Measurements from ENCODE around the gene RPL36.
"Not testable (repeated sequence)": the region's sequence is repeated elsewhere in the genome, so short reads cannot be mapped to it uniquely, and the experiment has no call there.

DNA sequence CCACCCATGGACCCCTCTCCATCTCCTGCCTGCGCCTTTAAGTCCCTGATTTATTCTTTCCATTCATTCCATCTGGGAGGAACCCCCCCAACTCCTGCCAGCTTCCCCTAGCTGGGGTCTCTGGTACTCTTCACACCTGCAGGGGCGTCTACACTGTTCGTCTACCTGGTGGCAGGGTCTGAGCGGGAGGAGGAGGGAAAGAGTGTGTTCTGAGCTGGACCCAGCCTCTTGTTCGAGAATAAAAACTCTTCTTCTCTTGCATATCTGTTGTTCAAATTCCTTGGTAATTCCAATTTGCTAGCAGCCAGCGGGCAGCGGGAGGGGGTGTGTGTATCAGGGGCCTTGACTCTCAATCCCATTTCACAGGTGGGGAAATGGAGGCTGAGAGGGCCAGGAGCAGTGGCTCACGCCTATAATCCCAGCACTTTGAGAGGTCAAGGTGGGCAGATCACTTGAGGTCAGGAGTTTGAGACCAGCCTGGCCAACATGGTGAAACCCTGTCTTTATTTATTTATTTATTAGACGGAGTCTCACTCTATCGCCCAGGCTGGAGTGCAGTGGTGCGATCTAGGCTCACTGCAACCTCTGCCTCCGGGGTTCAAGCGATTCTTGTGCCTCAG is 1.7 kb upstream of the RPL36 start:
- TF ChIP-seq, protein P1, sequence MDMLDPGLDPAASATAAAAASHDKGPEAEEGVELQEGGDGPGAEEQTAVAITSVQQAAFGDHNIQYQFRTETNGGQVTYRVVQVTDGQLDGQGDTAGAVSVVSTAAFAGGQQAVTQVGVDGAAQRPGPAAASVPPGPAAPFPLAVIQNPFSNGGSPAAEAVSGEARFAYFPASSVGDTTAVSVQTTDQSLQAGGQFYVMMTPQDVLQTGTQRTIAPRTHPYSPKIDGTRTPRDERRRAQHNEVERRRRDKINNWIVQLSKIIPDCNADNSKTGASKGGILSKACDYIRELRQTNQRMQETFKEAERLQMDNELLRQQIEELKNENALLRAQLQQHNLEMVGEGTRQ (CRISPR knock-in tag; IDR thresholded peaks at IDR 0.05), result not testable (repeated sequence)
- TF ChIP-seq ZC3H4 (CRISPR knock-in tag; IDR thresholded peaks at IDR 0.05; ENCODE audit: borderline replicate concordance); HDAC2 (IDR thresholded peaks at IDR 0.05); CBX5 (IDR thresholded peaks at IDR 0.05; ENCODE audit: borderline replicate concordance, low read depth); ZFP91 (CRISPR knock-in tag; IDR thresholded peaks at IDR 0.05); AFF4 (CRISPR knock-in tag; IDR thresholded peaks at IDR 0.05); SIN3A (IDR thresholded peaks at IDR 0.05; ENCODE audit: borderline replicate concordance in 2 of 2, control insufficient read depth in 1 of 2, low read depth in 2 of 2, low read length in 2 of 2): not testable (repeated sequence)

All from K562 (cell line).